GM10266 (cell line): ENCODE data around the gene DOCK9.
"Not testable (repeated sequence)": the region's sequence is repeated elsewhere in the genome, so short reads cannot be mapped to it uniquely, and the experiment has no call there.

ENCODE experiments used
- DNase-seq: peaks from one replicate; pipeline ENCODE4 v3.0.0; 2012; ENCODE audit errors: extremely low spot score
- CTCF ChIP-seq: IDR thresholded peaks from 2 replicates; pipeline ENCODE4 v1.5.1; 2012; ENCODE audit warnings: mild to moderate bottlenecking, low read depth; ENCODE audit not compliant: control insufficient read depth, insufficient read depth; ENCODE audit errors: missing control alignments

The DOCK9 gene

GRCh38 chr13:98896083-98896867 is 81.6 kb downstream of the DOCK9 start:
- TF ChIP-seq CTCF, result no peak
- DNase-seq, result no peak

- DNase-seq, result not testable (repeated sequence)
Observed at GRCh38 chr13:98894814-98895213, 83.0 kb downstream of the DOCK9 start.

- TF ChIP-seq CTCF, result no peak
Observed at GRCh38 chr13:98893371-98893770, 84.5 kb downstream of the DOCK9 start.

GRCh38 chr13:98892821-98893220 is 85.0 kb downstream of the DOCK9 start:
- TF ChIP-seq CTCF, result no peak
- DNase-seq, result no peak

More at GRCh38 chr13:98893371-98893770, 84.5 kb downstream of the DOCK9 start:
- DNase-seq, result no peak

GRCh38 chr13:98892077-98892476 is 85.8 kb downstream of the DOCK9 start:
- DNase-seq, result no peak
- TF ChIP-seq CTCF, result no peak

- no peak for DNase-seq
- TF ChIP-seq CTCF, result no peak
Observed at GRCh38 chr13:98890925-98891324, 86.9 kb downstream of the DOCK9 start.

- DNase-seq, result no peak
- TF ChIP-seq CTCF, result no peak
Observed at GRCh38 chr13:98890186-98890585, 87.7 kb downstream of the DOCK9 start.
